Fibroblast of lung (primary cell): ENCODE data around the gene DAB1.

Experiments
- EZH2 ChIP-seq: IDR thresholded peaks from 2 replicates; pipeline ENCODE4 v1.5.1; 2012; ENCODE audit warnings: low read length, control low read depth, mild to moderate bottlenecking; ENCODE audit errors: missing control alignments
- TF ChIP-seq, protein P1 (sequence below), 2 donors: IDR thresholded peaks in 1 of 2; conservative IDR thresholded peaks in 1 of 2; 1 replicate in 1 of 2; 2 replicates in 1 of 2; pipeline ENCODE4 v1.5.1; 2011 to 2012; ENCODE audit warnings: low read length in 2 of 2, control low read depth in 1 of 2, inconsistent platforms in 1 of 2, low read depth in 1 of 2, mild to moderate bottlenecking in 1 of 2

- TF ChIP-seq, protein P1, sequence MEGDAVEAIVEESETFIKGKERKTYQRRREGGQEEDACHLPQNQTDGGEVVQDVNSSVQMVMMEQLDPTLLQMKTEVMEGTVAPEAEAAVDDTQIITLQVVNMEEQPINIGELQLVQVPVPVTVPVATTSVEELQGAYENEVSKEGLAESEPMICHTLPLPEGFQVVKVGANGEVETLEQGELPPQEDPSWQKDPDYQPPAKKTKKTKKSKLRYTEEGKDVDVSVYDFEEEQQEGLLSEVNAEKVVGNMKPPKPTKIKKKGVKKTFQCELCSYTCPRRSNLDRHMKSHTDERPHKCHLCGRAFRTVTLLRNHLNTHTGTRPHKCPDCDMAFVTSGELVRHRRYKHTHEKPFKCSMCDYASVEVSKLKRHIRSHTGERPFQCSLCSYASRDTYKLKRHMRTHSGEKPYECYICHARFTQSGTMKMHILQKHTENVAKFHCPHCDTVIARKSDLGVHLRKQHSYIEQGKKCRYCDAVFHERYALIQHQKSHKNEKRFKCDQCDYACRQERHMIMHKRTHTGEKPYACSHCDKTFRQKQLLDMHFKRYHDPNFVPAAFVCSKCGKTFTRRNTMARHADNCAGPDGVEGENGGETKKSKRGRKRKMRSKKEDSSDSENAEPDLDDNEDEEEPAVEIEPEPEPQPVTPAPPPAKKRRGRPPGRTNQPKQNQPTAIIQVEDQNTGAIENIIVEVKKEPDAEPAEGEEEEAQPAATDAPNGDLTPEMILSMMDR (conservative IDR thresholded peaks at IDR 0.05 in 1 of 2, IDR thresholded peaks at IDR 0.05 in 1 of 2; ENCODE audit: low read depth in 1 of 2, low read length in 2 of 2): no peak
- no peak for TF ChIP-seq EZH2
Observed at GRCh38 chr1:57406428-57406970, 17.4 kb downstream of the DAB1 start.
